GM21515 (cell line): ENCODE measurements around the gene OGA.

ENCODE experiments used
- ATAC-seq: cut with Tn5 transposase; IDR thresholded peaks from one replicate; pipeline ENCODE4 v1.9.1; 2021; ENCODE audit not compliant: unreplicated experiment

OGA gene

DNA sequence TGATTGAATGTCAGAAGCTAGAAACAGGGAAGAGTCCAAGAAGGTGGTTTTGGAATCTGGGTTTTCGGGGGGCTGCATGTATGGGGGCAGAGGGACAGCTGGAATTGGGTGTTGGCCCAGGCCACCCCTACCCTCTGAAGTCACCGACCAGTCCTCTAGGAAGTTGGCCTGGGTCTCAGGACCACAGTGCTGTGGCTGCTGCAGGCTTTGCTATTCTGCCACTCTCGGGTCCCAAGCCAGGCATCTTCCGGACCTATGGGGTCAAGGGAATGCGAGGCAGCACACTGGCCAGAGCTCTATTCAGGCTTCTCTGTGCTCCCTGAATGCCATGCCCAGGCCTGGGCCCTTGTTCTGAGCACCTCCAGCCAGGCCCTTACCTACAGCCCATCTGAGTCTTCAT lies 55.5 kb downstream of the OGA start:
- no peak for ATAC-seq

DNA sequence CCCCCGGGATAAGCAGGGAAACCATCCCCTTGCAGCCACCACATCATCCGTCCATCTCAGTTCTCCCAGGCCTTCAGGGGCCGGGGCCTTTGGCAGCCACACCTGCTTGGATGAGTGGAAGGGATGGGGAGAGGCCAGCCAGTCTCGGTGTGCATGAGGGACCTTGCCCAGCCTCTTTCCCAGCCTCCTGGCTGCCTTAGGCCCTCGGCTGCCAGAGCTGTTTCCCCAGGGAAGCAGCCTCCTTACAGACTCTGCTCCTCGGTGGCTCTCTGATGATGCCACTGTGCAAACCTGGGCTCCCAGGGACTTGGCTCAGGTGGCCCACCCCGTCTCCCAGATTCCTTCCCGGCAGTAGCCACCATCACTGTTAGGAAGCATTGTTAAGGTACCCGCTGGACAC lies 57.0 kb downstream of the OGA start:
- no peak for ATAC-seq

DNA sequence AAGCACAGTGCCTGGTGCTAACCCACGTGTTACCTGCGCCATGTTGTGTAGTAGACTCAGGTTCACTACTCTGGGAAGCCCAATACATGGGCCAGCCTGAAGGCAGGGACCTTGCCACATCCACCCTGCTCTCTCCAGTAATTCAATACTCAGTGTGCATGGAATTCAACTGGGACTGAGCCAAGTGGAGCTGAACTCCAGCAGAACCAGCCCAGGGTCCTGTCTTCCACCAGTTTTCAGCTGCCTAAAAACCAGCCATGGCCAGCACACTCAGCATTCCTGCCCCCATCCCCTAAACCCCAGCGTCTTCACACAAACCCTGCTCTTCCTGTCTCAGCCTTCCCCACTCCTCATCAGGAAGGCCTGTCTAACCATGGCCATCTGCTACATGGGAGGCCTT lies 57.7 kb downstream of the OGA start:
- ATAC-seq, result no peak

DNA sequence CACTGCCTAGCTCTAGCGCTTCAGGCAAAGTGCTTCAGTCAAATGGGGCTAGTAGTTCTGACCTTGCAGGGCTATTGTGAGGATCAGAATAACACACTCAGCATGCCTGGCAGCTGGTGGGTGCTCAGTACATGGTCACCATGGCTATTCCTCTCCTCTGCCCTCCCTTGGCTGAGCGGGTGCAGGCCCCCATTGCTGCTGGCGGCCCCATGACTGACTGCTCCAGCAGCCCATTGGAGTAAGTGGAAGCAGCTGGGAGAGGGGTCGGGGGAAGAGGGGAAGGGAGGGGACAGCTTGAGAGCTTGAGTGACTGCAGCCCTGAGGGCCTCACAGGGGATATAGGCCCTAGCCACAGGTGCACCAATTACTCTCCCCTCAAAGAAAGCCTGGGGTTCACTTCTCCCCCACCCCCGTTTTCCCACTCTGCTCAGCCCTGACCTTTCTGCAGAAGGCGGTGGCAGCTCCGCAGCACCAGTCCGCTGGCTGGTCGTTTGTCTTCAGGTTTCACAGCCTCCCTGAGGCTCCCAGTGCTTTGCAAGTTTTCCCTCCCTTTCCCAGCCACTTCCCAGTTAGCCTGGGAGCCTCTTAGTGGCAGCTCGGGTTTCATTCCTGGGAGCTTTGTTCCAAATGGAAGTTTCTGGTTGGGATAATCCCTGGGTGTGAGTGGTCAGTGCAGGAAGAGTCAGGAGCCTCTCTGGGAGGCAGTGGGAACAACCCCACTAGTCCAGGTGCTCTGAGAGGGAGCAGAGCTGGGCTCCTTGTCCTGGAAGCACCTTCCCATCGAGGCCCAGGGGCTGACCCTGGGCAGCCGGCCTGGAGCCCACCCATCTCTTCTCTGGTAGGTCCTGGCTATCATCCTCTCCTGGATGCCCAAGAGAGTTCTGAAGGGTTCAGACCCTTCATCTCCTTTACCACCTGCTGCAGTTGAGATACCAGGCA lies 58.7 kb downstream of the OGA start:
- no peak for ATAC-seq

DNA sequence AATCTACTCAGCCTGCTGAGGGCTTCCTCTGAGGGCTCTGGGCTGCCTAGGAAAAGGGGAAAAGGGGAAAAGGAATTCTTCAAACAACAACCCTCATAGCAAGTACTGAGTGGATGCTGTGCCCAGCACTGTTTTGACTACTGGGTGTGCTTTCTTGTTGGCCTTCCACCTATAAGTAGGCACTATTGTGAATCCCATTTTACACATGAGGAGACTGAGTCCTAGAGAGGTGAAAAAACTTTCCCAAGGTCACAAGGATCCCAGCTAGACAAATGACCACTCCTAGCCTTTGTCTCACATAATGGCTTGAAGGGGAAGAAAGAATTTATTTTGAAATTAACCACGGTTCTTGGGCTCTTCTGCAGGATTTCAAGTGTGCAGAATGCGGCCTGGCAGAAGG lies 59.4 kb downstream of the OGA start:
- ATAC-seq, result no peak

DNA sequence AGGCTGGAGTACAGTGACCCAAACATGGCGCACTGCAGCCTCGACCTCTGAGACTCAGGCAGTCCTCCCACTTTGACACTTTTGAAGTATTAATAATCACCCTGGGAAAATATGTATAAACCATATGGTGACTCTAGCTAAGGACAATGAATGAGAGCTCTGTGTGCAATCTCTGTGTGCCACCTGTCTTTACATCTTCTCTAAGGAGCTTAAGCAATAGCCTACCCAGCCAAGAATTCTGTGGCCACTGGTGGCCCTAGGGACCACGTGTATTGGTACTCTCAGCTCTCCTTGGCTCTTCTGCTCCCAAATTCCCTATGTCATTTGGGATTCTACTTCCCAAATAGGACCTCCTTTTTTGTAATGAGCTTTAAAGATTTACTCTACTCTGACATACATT lies 66.0 kb downstream of the OGA start:
- no peak for ATAC-seq

DNA sequence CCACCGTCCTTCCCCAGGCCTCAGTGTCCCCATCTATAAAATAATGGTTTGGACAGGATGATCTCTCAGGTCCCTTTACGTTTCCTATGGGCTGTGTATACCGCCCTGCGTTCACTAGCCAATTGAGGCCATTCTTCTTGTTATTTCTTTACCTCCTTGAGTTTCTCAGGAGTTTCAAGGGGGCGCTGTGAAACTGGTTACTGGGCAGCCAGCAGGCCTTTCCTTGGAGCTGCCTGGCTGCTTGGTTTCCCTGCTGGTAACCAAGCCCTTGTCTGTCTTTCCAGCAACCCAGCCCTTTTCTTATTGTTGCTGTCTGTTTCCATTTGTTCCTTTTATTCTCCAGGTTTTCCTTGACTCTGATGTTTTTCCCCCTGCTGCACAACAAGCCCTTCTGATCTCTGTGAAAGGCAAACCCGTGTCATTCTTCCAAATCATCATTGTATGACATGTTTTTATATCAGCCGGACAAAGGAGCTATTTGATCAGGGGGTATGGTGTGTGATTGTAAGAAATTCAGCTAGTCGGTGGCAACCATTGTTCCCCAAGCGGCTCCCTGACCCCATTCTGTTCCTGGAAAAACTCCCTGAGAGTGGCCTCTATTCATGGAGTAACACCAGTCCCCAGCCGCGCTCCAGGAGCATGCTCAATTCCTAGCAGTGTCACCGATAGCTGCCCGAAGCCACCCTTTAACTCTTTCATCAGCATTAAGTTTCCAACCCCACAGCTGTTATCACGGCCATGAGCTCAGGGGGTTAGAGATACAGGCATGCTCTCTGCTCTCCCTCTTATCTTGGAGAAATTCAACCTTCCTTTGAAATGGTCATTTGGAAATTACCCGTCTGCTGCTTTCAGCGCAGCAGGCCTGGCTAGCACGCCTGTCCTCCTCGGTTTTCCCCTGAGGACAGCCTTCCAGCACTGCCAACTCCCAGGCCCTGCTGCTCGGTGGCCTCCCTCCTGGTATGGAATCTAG lies 68.9 kb downstream of the OGA start:
- no peak for ATAC-seq

DNA sequence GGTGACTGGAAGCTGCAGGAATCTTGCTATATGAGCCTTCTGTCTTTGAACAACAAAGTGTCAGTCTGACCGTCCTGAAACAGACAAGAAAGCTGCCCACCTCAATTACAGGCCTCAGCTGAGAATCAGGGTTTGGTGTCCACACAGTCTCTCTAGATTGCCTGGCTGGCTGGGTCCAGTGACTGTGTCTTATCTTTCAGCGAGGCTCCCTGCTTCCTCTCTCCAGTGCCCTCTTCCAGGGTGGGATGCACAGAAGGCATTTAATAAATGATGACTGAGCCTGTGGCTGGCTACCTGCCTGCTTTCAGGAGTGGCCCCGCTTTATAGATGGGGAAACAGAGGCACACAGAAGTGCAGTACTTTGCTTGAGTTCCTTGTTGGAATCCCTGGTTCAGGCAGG lies 69.7 kb downstream of the OGA start:
- no peak for ATAC-seq

DNA sequence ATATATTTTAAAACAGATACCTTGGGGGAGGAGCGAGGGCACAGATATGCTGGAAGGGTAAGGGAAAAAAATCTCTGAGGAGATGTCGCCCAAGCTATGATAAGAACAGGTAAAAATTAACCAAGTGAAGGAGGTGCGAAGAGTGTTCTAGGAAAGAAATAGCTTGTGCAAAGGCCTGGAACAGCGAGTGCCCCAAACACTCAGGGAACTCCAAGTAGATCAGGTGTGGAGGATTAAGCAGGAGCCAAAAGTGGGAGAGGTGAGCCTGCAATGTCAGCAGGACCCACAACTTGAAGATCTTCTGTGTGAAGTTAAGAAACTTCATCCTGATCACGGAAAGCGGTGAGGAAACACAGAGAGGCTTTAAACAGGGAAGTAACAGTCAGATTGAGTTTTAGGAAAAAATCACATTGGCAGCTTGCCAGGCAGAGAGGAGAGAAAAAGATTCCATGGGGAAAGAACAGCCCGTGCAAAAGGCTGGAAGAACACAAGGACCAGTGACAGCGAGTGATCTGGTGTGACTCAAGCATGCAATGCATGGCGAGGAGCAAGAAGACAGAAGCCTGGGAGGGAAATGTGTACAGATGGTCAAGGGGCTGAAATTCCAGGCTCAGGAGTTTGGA lies 73.1 kb downstream of the OGA start:
- ATAC-seq, result no peak

DNA sequence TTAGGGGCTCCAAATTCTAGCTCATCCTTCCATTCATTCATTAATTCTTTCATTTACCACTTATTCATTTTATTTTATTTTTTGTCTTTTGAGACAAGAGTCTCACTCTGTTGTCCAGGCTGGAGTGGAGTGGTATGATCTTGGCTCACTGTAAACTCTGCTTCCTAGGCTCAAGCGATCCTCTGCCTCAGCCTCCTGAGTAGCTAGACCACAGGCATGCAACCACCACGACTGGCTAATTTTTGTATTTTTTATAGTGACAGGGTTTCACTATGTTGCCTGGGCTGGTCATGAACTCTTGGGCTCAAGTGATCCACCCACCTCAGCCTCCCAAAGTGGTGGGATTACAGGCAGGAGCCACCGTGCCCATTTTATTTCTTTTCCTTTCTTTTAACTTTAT lies 74.0 kb downstream of the OGA start:
- no peak for ATAC-seq

DNA sequence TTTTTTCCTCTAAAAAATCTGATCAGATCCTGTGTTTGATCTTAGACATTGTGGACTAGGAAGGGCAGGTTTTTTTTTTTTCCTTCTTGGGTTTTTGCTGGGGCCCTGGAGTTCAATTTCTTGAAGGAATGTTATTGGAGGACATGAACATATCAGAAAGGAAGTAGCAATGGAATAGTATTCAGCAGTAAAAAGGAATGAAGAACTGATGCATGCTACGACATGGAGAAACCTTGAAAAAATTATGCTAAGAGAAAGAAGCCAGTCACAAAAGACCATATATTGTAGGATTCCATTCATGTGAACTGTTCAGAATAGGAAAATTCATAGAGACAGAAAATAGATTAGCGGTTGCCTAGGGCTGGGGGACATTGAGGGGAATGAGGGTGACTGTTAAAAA lies 76.3 kb downstream of the OGA start:
- ATAC-seq, result no peak

DNA sequence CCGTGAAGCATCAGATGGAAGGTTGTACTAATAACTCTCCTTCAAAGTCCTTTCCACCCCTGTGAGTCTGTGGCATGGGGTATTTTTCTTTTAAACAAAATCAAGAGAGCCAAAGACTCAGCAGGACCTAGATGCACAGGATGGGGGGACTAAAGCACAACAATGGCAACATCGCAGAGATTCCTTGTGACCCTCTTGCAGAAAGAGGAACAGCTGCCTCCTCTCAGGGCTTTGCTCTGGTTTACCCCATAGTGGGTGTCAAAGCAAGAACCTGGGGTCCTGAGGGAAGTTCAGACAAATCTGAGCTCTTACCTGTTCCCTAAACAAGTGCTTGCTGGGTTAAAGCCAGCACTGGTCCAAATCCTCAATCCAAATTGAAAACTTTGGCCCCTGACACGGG lies 81.6 kb downstream of the OGA start:
- ATAC-seq, result no peak
